Measurements from ENCODE around the gene NEUROD1. TPM values are rescaled to one million over a fixed set of nuclear protein-coding genes. Genes with fewer than 3 reads are reported as not detected.

The NEUROD1 gene
- total RNA-seq, 4 donors from 2014 or later, result 0.48 to 1.8 TPM; not detected in 2

GRCh38 chr2:181648478-181649155 lies 31.7 kb downstream of the NEUROD1 start:
- Histone ChIP-seq H3K9me3 (no peaks in the 10 kb centered on the region), H3K36me3 (no peaks in the 10 kb centered on the region), H3K27ac (no peak overlapping the region), H3K4me1 (no peaks in the 10 kb centered on the region), H3K4me3 (no peak overlapping the region), H3K27me3 (no peaks in the 10 kb centered on the region)
- DNase-seq, result no peak
- intact Hi-C loops (cut with DNase I; ENCODE audit: low total_unique reads), result no loop called here
- in situ Hi-C loops (cut with MboI; ENCODE audit: low pct_ligation_motif_present in 1 of 4, low pct_unique_long_range_greater_than_20kb in 1 of 4, low sequenced_read_pairs in 3 of 4), result no loop called here
- no peak for TF ChIP-seq CTCF (IDR thresholded peaks at IDR 0.05)
- no peak for TF ChIP-seq EP300 (IDR thresholded peaks at IDR 0.05; ENCODE audit: low read depth)
- no peak for TF ChIP-seq POLR2AphosphoS5 (IDR thresholded peaks at IDR 0.05)
- TF ChIP-seq POLR2A (IDR thresholded peaks at IDR 0.05), result no peak
- WGBS, 2 donors (ENCODE audit: low coverage in 1 of 2), result 90% methylated on average over 2 of the region's 2 CpGs; no CpG with 5 or more reads in 1 of the 2 donors

GRCh38 chr2:181646415-181646987 lies 33.8 kb downstream of the NEUROD1 start:
- no peak for TF ChIP-seq POLR2A (IDR thresholded peaks at IDR 0.05)
- no peak for TF ChIP-seq EP300 (IDR thresholded peaks at IDR 0.05; ENCODE audit: low read depth)
- no peak for TF ChIP-seq POLR2AphosphoS5 (IDR thresholded peaks at IDR 0.05)
- no peak for TF ChIP-seq CTCF (IDR thresholded peaks at IDR 0.05)
- H3K4me1 ChIP-seq, result no peaks in the 10 kb centered on the region
- no peak overlapping the region for H3K4me3 ChIP-seq
- H3K9me3 ChIP-seq, result no peaks in the 10 kb centered on the region
- H3K27me3 ChIP-seq, result no peaks in the 10 kb centered on the region
- no peaks in the 10 kb centered on the region for H3K36me3 ChIP-seq
- DNase-seq, result no peak
- in situ Hi-C loops (cut with MboI; ENCODE audit: low pct_ligation_motif_present in 1 of 4, low pct_unique_long_range_greater_than_20kb in 1 of 4, low sequenced_read_pairs in 3 of 4), result no loop called here
- WGBS, 2 donors (ENCODE audit: low coverage in 1 of 2), result 76 to 78% methylated on average over 1 of the region's 1 CpG
- intact Hi-C loops (cut with DNase I; ENCODE audit: low total_unique reads), result no loop called here
- H3K27ac ChIP-seq, result no peak overlapping the region

- H3K4me1 ChIP-seq, result no peaks in the 10 kb centered on the region
- TF ChIP-seq EP300 (IDR thresholded peaks at IDR 0.05; ENCODE audit: low read depth), result no peak
- TF ChIP-seq POLR2AphosphoS5 (IDR thresholded peaks at IDR 0.05), result no peak
- no peak for TF ChIP-seq POLR2A (IDR thresholded peaks at IDR 0.05)
- TF ChIP-seq CTCF (IDR thresholded peaks at IDR 0.05), result no peak
- H3K27ac ChIP-seq, result no peak overlapping the region
- no peaks in the 10 kb centered on the region for H3K27me3 ChIP-seq
- intact Hi-C loops (cut with DNase I; ENCODE audit: low total_unique reads) (no loop called here), in situ Hi-C loops (cut with MboI; ENCODE audit: low pct_ligation_motif_present in 1 of 4, low pct_unique_long_range_greater_than_20kb in 1 of 4, low sequenced_read_pairs in 3 of 4) (no loop called here)
- DNase-seq, result no peak
- WGBS, 2 donors (ENCODE audit: low coverage in 1 of 2), result 67 to 75% methylated on average over 1 of the region's 1 CpG
- no peaks in the 10 kb centered on the region for H3K9me3 ChIP-seq
- no peaks in the 10 kb centered on the region for H3K36me3 ChIP-seq
- no peak overlapping the region for H3K4me3 ChIP-seq
Measured at GRCh38 chr2:181643151-181643550, 37.2 kb downstream of the NEUROD1 start.

GRCh38 chr2:181642086-181642485 lies 38.2 kb downstream of the NEUROD1 start:
- intact Hi-C loops (cut with DNase I; ENCODE audit: low total_unique reads) (no loop called here), in situ Hi-C loops (cut with MboI; ENCODE audit: low pct_ligation_motif_present in 1 of 4, low pct_unique_long_range_greater_than_20kb in 1 of 4, low sequenced_read_pairs in 3 of 4) (no loop called here)
- DNase-seq, result no peak
- Histone ChIP-seq H3K27me3 (no peaks in the 10 kb centered on the region), H3K4me1 (no peaks in the 10 kb centered on the region), H3K4me3 (no peak overlapping the region), H3K27ac (no peak overlapping the region), H3K36me3 (no peaks in the 10 kb centered on the region), H3K9me3 (no peaks in the 10 kb centered on the region)
- TF ChIP-seq CTCF (IDR thresholded peaks at IDR 0.05) (no peak), POLR2A (IDR thresholded peaks at IDR 0.05) (no peak), EP300 (IDR thresholded peaks at IDR 0.05; ENCODE audit: low read depth) (no peak), POLR2AphosphoS5 (IDR thresholded peaks at IDR 0.05) (no peak)
- WGBS, 2 donors (ENCODE audit: low coverage in 1 of 2), result 73 to 78% methylated on average over 4 of the region's 4 CpGs
